KOPT-K1 (cell line): ENCODE results near the gene COLEC11.

Experiments
- H3K27ac ChIP-seq: fragments of 200-600 bp; sonication (generic); 2 replicates; pipeline ENCODE4 v1.5.1; 2016; ENCODE audit warnings: antibody characterized with exemption, mild to moderate bottlenecking, low read depth, low read length; ENCODE audit not compliant: poor library complexity, severe bottlenecking
- H3K36me3 ChIP-seq: fragments of 200-600 bp; sonication (generic); 2 replicates; pipeline ENCODE4 v1.5.1; 2017; ENCODE audit warnings: antibody characterized with exemption, mild to moderate bottlenecking, low read length, moderate library complexity; ENCODE audit not compliant: insufficient read depth
- H3K9me3 ChIP-seq: fragments of 200-600 bp; sonication (generic); 2 replicates; pipeline ENCODE4 v1.5.1; 2017; ENCODE audit warnings: antibody characterized with exemption, low read length, mild to moderate bottlenecking; ENCODE audit not compliant: insufficient read depth, poor library complexity, severe bottlenecking

The COLEC11 gene

GRCh38 chr2:3620834-3621233, 25.9 kb downstream of the COLEC11 start:
- no peaks in the 10 kb centered on the region for H3K36me3 ChIP-seq
- H3K27ac ChIP-seq, result no peak overlapping the region
- peaks cover 8% of the 10 kb centered on the region for H3K9me3 ChIP-seq

GRCh38 chr2:3622967-3623366, 28.1 kb downstream of the COLEC11 start:
- H3K27ac ChIP-seq, result no peak overlapping the region
- H3K36me3 ChIP-seq, result no peaks in the 10 kb centered on the region
- peaks cover 4% of the 10 kb centered on the region for H3K9me3 ChIP-seq

GRCh38 chr2:3624059-3624794, 29.3 kb downstream of the COLEC11 start:
- H3K27ac ChIP-seq, result no peak overlapping the region
- H3K9me3 ChIP-seq, result peaks cover 4% of the 10 kb centered on the region
- H3K36me3 ChIP-seq, result no peaks in the 10 kb centered on the region

GRCh38 chr2:3625186-3625585, 30.3 kb downstream of the COLEC11 start:
- Histone ChIP-seq H3K9me3 (peaks cover 4% of the 10 kb centered on the region), H3K27ac (no peak overlapping the region), H3K36me3 (no peaks in the 10 kb centered on the region)

- Histone ChIP-seq H3K27ac (no peak overlapping the region), H3K36me3 (no peaks in the 10 kb centered on the region), H3K9me3 (no peaks in the 10 kb centered on the region)
Measured at GRCh38 chr2:3626118-3626811, 31.4 kb downstream of the COLEC11 start.

GRCh38 chr2:3626812-3627499, 32.0 kb downstream of the COLEC11 start:
- Histone ChIP-seq H3K9me3 (no peaks in the 10 kb centered on the region), H3K27ac (no peak overlapping the region)

GRCh38 chr2:3627500-3628100, 32.7 kb downstream of the COLEC11 start:
- Histone ChIP-seq H3K9me3 (no peaks in the 10 kb centered on the region), H3K36me3 (no peaks in the 10 kb centered on the region), H3K27ac (no peak overlapping the region)

More at GRCh38 chr2:3626812-3627499, 32.0 kb downstream of the COLEC11 start:
- H3K36me3 ChIP-seq, result no peaks in the 10 kb centered on the region

GRCh38 chr2:3628241-3628679, 33.3 kb downstream of the COLEC11 start:
- Histone ChIP-seq H3K36me3 (no peaks in the 10 kb centered on the region), H3K27ac (no peak overlapping the region), H3K9me3 (no peaks in the 10 kb centered on the region)

- no peaks in the 10 kb centered on the region for H3K36me3 ChIP-seq
- no peaks in the 10 kb centered on the region for H3K9me3 ChIP-seq
- no peak overlapping the region for H3K27ac ChIP-seq
Measured at GRCh38 chr2:3628800-3629199, 33.9 kb downstream of the COLEC11 start.

- H3K36me3 ChIP-seq, result no peaks in the 10 kb centered on the region
- no peaks in the 10 kb centered on the region for H3K9me3 ChIP-seq
- no peak overlapping the region for H3K27ac ChIP-seq
Measured at GRCh38 chr2:3630631-3631030, 35.7 kb downstream of the COLEC11 start.

- no peak overlapping the region for H3K27ac ChIP-seq
Measured at GRCh38 chr2:3631161-3631850, 36.4 kb downstream of the COLEC11 start.

GRCh38 chr2:3631851-3632659, 37.1 kb downstream of the COLEC11 start:
- Histone ChIP-seq H3K9me3 (no peaks in the 10 kb centered on the region), H3K36me3 (no peaks in the 10 kb centered on the region), H3K27ac (no peak overlapping the region)

More at GRCh38 chr2:3631161-3631850, 36.4 kb downstream of the COLEC11 start:
- Histone ChIP-seq H3K36me3 (no peaks in the 10 kb centered on the region), H3K9me3 (no peaks in the 10 kb centered on the region)

GRCh38 chr2:3633089-3633981, 38.4 kb downstream of the COLEC11 start:
- no peaks in the 10 kb centered on the region for H3K9me3 ChIP-seq
- H3K36me3 ChIP-seq, result no peaks in the 10 kb centered on the region
- no peak overlapping the region for H3K27ac ChIP-seq
